ENCODE measurements around the gene MTREX.

Gene MTREX

GRCh38 chr5:55437452-55437851 is 129.7 kb downstream of the MTREX start:
- no peak for DNase-seq

GRCh38 chr5:55437859-55438206 is 130.0 kb downstream of the MTREX start:
- no peak for DNase-seq

- no peak for DNase-seq
Measured at GRCh38 chr5:55438998-55439397, 131.2 kb downstream of the MTREX start.

GRCh38 chr5:55440188-55440646 is 132.4 kb downstream of the MTREX start:
- DNase-seq = peak; percentile 65

GRCh38 chr5:55441107-55441771 is 133.4 kb downstream of the MTREX start:
- DNase-seq = no peak

- no peak for DNase-seq
Measured at GRCh38 chr5:55441954-55442353, 134.2 kb downstream of the MTREX start.

- no peak for DNase-seq
Measured at GRCh38 chr5:55445791-55446190, 138.0 kb downstream of the MTREX start.

- no peak for DNase-seq
Measured at GRCh38 chr5:55446640-55447351, 139.0 kb downstream of the MTREX start.

- no peak for DNase-seq
Measured at GRCh38 chr5:55450050-55450765, 142.4 kb downstream of the MTREX start.

- DNase-seq = no peak
Measured at GRCh38 chr5:55451976-55452375, 144.2 kb downstream of the MTREX start.

GRCh38 chr5:55453211-55453610 is 145.4 kb downstream of the MTREX start:
- no peak for DNase-seq

- no peak for DNase-seq
Measured at GRCh38 chr5:55454282-55454681, 146.5 kb downstream of the MTREX start.

GRCh38 chr5:55456216-55456895 is 148.6 kb downstream of the MTREX start:
- DNase-seq = no peak

- DNase-seq = no peak
Measured at GRCh38 chr5:55459572-55459971, 151.8 kb downstream of the MTREX start.

GRCh38 chr5:55463613-55464012 is 155.8 kb downstream of the MTREX start:
- DNase-seq = no peak

- no peak for DNase-seq
Measured at GRCh38 chr5:55467862-55468551, 160.2 kb downstream of the MTREX start.

GRCh38 chr5:55469839-55470238 is 162.1 kb downstream of the MTREX start:
- no peak for DNase-seq

- no peak for DNase-seq
Measured at GRCh38 chr5:55470282-55470681, 162.5 kb downstream of the MTREX start.

- no peak for DNase-seq
Measured at GRCh38 chr5:55471468-55471867, 163.7 kb downstream of the MTREX start.

- no peak for DNase-seq
Measured at GRCh38 chr5:55472642-55473041, 164.9 kb downstream of the MTREX start.
